ENCODE data around the gene SPAG7. TPM values are rescaled to one million over a fixed set of nuclear protein-coding genes. Genes with fewer than 3 reads are reported as not detected.

Gene SPAG7
- total RNA-seq, 1 donor from 2014 or later, result 51.2 TPM

DNA sequence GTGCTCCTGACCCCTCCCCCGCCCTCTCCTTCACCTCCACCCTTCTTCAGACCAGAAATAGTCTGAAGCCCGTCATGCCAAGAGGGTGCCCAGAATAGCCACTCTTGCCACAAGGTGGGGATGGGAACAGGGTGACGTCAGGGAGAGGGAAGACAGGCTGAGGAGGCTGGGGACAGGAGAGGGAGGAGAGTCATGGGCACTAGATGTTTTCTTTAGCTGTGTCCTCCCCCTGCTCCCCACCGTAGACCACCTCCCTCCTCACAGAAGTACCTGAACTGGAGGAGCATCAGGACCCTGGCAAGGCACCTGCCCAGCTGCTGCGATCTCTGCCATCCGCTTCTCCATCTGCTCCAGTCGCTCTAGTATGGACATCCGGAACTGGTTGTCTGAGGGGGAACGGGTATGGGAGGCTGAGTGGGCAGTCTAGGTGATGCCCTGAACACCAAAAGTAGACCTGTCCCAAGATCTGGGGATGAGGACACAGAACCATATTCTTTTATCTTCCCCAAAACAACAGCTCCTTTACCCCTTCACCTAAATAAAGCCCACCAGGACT lies 6.6 kb upstream of the SPAG7 start:
- DNase-seq (ENCODE audit: low read depth in 2 of 2), result no peak

DNA sequence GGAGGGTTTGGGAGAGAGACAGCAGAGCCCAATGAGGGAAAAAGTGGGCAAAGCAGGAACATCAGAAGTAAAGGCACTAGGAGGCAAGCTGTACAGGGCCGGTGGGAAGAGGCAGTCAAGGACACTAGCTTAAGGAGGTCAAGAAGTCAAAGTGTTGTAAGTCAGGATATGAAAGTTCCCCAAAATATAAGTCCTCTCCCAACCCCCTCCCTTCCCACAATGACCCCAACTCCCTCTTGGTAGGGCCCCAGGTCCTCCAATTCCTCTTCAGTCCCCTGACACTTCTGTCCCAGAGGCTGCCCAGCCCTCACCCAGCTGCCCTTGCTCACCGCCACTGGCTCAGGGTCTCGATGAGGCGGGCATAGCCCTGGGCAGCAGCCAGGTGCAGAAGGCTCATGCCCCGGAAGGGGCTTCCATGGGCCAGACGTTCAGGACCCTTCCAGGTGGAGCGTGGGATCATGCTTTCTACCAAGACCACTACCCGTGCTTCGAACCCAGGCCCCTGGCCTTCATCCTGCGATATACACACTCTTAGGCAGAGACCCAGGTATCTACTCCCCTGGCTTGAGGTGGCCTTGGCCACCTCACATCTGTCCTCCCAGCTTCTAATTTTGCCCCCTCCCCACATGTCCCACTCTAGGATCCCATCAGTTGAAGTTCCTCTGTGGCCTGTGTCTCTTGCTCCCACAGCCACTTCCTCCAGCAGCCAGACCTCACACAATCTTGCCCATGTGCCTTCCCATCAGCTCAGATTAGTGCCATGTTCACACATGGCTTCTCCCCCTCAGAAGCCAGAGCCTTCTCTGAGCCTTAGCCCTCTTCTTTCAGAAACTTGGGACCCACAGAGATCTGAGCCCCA lies 5.9 kb upstream of the SPAG7 start:
- DNase-seq (ENCODE audit: low read depth in 2 of 2), result no peak

DNA sequence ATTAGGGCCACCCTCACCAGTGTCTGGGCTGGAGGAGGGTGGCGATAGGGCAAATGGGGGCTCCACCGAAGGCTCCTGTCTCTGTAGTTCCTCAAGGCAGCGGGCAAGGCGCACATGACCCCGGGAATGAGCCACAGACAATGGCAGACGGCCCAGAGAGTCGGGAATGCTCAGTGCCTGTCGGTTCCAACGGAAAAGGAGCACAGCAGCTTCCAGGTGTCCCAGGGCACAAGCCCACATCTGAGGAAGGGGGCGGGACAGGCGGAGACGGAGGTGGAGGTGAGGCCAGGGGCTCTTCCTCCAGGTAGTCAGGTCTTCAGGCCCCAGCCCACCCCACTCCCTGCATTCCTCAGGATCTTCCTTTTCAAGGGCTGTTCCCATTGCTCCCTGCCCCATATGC lies 5.1 kb upstream of the SPAG7 start:
- no peak for DNase-seq (ENCODE audit: low read depth in 2 of 2)

DNA sequence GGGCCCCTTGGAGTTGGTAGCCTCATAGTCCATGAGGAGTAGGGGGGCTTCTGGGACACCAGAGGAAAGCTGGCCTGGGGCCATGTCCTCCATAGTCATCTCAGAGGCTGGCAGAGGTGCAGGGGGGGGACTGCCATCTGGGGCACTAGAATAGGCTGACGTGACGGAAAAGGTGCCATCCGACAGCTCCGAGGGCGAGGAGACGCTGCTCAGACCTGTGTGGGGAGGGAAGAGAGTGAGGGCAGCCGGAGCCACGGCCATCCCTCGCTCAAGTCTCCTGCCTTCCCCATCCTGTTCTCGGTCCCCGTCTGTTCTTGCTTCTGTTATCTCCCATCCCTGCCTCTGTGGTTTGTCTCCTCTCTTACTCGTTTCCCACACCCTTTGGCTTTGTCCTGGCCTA lies 4.7 kb upstream of the SPAG7 start:
- no peak for DNase-seq (ENCODE audit: low read depth in 2 of 2)

DNA sequence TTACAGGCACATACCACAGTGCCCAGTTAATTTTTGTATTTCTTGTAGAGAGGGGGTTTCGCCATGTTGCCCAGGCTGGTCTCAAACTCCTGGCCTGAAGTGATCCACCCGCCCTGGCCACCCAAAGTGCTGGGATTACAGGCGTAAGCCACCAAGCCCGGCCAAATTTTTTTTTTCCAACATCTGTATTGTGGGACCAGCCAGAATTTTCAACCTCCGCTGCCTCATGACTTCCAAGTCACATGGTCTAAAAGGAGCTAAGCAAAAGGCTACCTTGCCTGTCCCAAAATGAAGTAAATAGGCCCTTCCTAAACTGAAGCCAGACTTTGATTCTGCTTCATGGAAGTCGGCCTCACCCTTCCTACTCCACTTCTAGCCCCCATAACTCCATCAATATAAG lies 4.2 kb upstream of the SPAG7 start:
- DNase-seq (ENCODE audit: low read depth in 2 of 2), result no peak

DNA sequence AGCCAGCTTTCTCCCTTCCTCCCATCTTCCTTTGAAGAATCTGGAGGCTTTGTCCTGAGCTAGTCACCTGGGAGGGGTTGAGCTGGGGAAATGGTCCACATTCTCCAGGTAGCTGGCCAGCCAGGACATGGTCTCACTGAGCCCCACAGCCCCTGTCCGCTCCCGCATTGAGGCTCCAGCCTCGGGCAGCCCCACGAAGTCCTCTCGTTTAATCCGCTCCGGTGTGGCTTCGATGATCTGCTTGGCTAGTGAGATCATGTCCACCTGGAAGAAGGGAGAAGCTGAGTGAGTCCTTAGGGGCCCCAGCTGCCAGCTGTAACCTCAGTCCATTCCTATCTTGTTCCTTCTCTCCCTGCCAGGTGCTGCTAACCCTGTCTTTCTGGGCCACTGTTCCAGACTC lies 2.7 kb upstream of the SPAG7 start:
- no peak for DNase-seq (ENCODE audit: low read depth in 2 of 2)

DNA sequence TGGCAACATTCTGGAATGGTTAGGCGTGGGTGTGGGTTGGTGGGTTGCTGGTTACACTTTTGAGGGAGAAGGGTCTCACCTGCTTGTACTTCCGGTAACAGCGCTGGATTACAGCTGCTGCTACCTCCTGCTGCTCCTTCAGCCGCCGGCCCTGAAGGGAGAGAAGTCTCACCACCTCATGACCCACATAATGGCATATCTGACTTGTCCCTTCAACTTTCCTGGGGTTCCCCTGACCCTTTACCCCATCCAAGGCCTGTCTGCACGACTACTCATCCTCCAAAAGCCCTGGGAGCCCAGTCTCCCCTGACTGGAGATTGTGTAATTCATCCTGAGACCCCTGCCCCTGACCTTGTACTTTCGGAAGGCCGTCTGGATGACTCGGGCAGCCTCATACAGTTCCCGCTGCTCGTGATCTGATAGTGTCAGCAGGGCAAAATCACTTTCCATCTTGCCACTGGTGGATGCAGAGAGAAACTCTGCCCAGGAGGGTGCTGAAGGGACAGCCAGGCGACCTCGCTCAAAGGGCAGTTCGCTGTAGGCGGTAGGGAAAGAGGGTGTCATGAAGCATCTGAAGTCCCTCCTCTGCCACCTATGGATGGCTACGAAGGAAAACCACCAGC lies 2.0 kb upstream of the SPAG7 start:
- DNase-seq (ENCODE audit: low read depth in 2 of 2), result no peak

DNA sequence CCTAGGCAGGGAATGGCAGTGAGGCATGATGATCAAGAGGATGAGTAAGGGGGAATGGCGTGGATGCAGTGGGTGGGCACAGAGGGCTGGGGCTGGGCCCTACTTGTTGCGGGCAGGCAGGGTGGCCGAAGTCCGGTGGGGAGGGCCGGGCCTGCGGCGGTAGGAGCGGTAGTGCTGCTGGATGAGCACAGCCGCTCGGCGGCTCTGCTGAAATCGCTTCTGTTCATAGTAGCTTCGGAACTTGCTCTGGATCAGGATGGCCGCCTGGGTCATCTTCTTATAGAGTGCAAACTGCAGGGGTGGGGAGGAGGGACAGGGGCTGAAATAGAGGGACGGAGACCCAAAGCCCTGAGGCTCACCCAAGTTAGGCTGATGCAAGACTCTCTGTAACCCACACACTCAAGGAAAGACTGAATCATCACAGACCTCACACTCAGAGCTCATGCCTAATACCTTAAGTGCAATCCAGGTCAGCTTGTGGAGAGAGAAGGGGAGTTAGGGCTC lies 1.5 kb upstream of the SPAG7 start:
- DNase-seq (ENCODE audit: low read depth in 2 of 2), result peak in 1 of 2 donors; percentile 57

DNA sequence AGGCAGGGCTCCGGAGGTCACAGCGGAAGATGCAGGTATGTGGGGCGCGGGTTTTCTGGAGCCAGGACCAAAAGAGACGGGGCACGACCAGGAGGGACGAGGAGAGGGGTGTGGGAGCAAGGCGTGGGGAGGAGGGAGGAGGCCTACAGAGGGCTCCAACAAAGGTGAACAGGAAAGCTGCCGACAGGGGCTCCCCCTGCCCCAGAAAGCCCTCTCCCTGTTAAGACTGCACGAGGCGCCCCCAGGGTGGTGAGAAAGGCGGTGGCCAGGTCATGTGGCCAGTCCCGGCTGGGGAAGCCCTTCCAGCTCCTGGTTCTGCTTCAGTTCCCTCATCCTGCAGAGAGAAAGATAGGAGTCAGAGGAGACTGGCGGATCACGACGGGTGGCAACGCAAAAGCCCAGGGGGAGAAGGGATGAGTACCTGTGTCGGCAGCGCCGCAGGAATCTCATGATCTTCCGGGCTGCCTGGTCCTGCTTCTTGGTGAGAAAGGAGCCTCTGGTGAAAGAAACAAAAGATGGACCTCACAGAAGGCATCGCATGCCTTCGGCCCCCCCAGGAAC lies 949 bp upstream of the SPAG7 start:
- DNase-seq (ENCODE audit: low read depth in 2 of 2), result no peak

DNA sequence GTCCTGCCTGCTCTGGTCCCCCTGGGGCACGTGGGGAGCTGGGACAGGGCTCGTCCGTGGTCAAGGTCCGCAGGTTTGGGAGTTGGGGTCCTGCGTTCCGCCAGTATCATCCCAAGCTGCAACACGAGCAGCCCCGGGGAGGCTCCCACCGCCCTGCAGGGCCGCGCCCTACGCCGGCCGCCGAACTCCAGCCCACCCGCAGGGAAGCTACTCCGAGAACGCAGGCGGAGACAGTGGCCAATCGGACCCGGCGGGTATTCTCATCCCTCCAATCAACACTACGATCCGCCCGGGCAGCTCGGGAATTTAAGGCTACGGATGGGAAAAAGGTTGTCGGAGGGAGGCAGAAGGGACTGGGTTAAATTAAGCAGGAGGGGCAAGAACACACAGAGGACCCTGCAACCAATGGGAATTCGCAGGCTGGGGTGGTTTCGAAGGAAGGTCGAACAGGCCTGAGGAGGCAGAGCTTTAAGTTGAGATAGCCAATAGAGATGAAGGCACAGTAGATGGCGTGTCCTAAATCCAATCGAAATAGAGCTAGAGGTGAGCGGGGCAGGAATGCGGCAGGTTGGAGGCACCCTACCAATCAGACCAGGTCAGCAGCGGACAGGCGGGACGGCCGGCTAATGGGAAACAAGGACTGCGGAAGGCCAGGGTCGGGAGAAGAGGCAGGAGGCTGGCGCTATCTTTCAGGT lies 626 bp downstream of the SPAG7 start:
- peak; percentile 100 for DNase-seq (ENCODE audit: low read depth in 2 of 2)

DNA sequence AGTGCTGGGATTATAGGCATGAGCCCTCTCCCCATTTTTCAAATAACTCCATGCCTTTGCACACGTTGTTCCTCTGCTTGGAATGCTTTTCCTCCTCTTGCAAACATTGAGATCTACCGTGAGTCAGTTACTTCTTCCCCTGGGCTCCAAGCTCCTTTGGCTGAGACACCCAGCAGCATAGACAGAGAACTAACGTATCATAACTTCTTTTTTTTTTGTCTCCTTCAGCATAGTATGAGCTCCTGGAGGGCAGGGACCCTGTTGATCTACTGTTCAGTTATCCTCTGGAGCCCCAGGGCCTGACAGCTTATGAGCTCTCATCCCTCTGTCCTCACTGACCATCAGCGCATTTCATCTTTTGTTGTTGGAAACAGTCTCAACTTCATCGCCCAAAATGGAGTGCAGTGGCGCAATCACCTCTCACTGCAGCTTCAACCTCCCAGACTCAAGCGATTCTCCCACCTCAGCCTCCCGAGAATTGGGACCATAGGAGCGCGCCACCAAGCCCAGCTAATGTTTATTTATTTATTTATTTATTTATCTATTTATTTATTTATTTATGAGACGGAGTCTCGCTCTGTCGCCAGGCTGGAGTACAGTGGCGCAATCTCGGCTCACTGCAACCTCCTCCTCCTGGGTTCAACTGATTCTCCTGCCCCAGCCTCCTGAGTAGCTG lies 2.2 kb downstream of the SPAG7 start:
- no peak for DNase-seq (ENCODE audit: low read depth in 2 of 2)

DNA sequence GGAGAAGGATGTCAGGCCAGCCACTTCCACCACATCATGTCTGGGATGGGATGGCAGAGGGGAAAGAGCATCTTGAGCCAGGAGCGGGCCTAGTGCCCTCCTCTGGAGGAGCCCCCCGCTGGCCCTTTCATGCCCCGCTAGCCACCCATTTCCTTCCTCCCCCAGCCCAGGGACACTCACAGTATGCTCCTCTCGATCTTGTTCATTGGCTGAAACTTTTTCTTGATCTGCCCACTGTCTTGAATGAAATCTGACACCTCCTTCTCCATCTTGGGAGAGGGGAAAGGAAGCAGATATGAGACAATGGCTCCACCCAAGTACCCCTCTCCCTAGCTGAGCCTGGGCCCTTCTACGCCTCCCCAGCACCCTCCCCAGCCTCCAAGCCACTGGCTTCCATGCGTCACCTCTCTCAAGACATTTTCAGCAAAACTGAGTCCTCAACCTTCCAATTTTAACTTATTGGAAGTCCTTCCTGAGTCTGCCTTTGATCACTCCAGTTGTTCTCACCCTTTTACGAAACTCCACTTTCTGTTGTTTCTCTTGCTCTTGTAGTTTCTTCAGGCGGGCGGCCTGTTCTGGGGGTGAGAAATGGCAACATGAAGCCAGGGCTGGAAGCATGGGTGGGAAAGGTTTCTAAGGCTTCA lies 7.2 kb downstream of the SPAG7 start:
- DNase-seq (ENCODE audit: low read depth in 2 of 2), result no peak

DNA sequence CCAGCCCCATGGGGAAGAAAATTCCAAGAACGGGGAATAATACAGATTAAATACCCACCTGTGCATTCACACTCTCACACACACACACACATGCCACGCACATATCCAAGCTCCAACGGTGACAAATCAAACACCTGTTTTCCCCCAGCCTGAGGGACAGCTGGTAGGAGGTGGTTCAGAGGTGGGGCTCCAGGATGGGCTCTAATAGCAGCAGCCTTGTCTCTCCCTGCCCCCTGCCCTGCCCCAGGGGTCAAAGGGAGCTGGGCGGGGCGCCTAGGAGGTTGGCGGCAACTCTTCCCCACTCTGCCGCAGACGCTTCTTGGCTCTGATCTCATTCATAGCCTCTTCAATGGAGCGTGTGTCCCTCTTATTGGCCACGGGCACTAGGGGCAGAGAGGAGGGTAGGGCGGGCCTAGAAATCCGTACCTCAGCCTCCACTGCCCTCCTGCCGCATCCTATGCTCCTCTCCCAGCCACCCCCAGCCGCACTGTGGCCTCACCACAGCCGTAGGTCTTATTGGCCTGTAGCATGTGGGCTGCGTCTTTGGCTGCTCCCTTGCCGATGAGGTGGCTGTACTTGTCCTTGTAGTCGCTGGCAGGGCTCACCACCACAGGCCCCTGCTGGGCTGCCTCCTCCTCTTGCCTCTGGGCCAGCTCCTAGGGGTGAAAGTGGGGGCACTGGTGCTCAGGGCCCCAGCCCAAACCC lies 8.2 kb downstream of the SPAG7 start:
- DNase-seq (ENCODE audit: low read depth in 2 of 2), result no peak

DNA sequence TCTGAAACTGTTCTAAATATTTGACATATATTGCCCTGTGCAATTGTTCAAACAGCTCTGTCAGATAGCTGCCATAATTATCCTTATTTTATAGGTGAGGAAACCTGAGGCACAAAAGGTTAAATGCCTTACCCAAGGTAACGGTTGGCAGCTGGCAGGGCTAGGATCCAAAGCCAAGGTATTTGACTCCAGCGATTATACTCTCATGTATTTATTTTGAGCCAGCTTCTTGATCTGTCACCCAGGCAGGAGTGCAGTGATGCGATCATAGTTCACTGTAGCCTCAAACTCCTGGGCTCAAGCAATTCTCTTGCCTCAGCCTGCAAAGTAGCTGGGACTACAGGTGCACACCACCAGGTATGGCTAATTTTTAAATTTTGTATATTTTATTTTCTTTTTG lies 9.5 kb downstream of the SPAG7 start:
- no peak for DNase-seq (ENCODE audit: low read depth in 2 of 2)

DNA sequence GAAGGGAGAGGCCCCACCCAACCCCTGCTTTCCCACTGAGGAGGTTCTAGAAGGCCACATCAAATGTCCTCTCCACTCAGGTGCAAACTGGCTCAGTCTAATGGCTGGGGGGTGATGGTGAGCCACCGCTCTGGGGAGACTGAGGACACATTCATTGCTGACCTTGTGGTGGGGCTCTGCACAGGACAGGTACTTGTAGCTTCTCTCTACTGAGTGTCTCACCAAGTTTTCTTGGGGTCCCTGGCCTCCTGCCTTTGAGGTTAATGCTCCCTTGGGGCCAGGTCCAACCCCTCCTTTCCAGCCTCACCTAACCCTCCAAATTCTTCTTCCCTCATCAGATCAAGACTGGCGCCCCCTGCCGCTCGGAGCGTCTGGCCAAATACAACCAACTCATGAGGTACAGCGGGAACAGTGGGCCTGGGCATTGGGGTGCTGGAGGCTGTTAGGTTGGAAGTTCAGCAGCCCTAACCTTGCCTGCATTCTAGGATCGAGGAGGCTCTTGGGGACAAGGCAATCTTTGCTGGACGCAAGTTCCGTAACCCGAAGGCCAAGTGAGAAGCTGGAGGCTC lies 11.0 kb downstream of the SPAG7 start:
- DNase-seq (ENCODE audit: low read depth in 2 of 2), result peak; percentile 19 to 37

DNA sequence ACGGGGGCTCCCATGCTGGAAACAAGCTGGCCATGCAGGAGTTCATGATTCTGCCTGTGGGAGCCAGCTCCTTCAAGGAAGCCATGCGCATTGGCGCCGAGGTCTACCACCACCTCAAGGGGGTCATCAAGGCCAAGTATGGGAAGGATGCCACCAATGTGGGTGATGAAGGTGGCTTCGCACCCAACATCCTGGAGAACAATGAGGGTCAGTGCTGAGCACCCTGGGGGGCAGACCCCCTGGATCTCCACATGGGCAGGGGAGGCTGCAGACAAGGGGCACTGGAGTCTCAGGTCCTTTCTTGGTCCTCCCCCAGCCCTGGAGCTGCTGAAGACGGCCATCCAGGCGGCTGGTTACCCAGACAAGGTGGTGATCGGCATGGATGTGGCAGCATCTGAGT lies 12.5 kb downstream of the SPAG7 start:
- DNase-seq (ENCODE audit: low read depth in 2 of 2), result no peak

DNA sequence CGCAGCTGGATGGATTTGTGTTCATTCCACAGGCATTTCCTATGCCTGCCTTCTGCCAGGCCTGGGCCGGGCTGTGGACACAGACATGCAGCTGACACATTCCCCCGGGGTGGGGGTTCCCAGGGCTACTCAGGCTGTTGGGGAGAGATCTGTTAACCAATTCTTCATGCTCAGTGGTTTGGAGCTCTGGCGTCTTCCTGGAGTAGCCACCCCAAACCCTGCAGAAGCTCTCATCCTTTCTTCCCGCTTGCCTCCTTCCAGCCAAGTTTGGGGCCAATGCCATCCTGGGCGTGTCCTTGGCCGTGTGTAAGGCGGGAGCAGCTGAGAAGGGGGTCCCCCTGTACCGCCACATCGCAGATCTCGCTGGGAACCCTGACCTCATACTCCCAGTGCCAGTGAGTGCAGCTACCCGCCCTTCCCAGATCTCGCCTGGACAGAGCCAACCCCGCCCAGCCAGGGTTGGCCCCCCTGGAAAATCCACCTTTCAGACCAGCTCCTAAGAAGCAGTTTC lies 14.1 kb downstream of the SPAG7 start:
- DNase-seq (ENCODE audit: low read depth in 2 of 2), result peak in 1 of 2 donors; percentile 68

DNA sequence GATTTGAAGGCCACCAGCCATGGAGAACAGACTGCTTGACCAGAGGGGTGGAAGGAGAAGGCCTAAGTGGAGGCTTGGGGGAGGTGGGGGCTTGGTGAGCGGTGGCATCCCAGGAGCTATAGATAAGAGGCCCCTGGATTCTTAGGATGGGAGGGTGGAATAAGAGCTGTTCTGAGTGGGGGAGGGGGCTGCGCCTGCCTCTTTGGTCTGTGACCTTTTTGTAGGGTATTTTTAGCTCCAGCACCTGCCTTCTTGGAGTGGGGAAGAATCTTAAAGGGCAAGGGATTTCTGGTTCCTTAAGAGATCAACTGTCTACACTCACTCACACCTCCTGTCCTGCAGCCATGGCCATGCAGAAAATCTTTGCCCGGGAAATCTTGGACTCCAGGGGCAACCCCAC lies 16.1 kb downstream of the SPAG7 start:
- DNase-seq (ENCODE audit: low read depth in 2 of 2), result no peak

DNA sequence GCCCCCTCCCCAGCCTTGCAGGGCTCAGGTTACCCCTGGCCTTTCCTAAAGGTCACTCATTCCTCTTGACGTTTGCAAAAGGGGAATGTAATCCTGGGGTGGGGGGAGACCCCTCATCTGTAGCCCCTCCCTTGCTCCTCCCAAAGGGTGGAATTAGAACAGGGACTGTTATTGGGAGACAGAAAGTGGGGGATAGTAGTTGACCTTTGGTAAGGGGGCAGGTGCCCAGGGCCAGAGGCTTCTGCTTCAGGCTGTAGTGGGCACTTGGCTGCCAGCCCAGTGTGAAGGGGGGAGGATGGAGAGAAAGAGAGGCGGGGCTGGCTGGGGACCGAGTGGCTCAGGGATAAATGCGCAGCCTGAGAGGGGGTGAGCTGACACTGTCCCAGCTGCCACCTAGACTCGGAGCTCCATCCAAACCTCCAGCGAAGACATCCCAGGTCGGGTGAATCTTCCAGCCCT lies 16.8 kb downstream of the SPAG7 start, which contains the start of gene ENO3:
TSS of gene ENO3 (plus strand) at position 374 of the 459 bp plus-strand sequence. CDS start 711 bp downstream, outside the sequence.
- DNase-seq (ENCODE audit: low read depth in 2 of 2), result no peak
